OCI-M2 (cell line): Measurements from ENCODE around the gene DENND11.

Experiments
- DNase-seq: peaks from one replicate; lab custom pipeline; 2025; ENCODE audit not compliant: unreplicated experiment; lab: John Stamatoyannopoulos, UW

Gene DENND11

GRCh38 chr7:141702047-141702567 is at the start of gene DENND11:
Gene DENND11 (minus strand): TSS chr7:141702166. CDS start chr7:141702153, 13 bp downstream.
- no peak for DNase-seq

GRCh38 chr7:141748396-141748795 is 46.4 kb upstream of the DENND11 start:
- DNase-seq = no peak

GRCh38 chr7:141744131-141744530 is 42.2 kb upstream of the DENND11 start:
- no peak for DNase-seq

GRCh38 chr7:141742229-141742628 is 40.3 kb upstream of the DENND11 start:
- no peak for DNase-seq

GRCh38 chr7:141739250-141739649 is 37.3 kb upstream of the DENND11 start:
- no peak for DNase-seq

GRCh38 chr7:141738592-141739013 is 36.6 kb upstream of the DENND11 start:
- no peak for DNase-seq

- peak; percentile 95 for DNase-seq
These were observed 36.0 kb upstream of the DENND11 start, which contains the start of gene SSBP1 for GRCh38 chr7:141737836-141738591. Gene SSBP1 (plus strand): TSS chr7:141738358. CDS start chr7:141739167, 809 bp downstream.

GRCh38 chr7:141737118-141737835 is 35.3 kb upstream of the DENND11 start:
- DNase-seq = no peak

- no peak for DNase-seq
These were observed 29.6 kb upstream of the DENND11 start for GRCh38 chr7:141731476-141732149.

GRCh38 chr7:141729020-141729419 is 27.1 kb upstream of the DENND11 start:
- no peak for DNase-seq

- DNase-seq = no peak
These were observed 20.6 kb upstream of the DENND11 start for GRCh38 chr7:141722529-141722928.

GRCh38 chr7:141717450-141717849 is 15.5 kb upstream of the DENND11 start:
- no peak for DNase-seq

- no peak for DNase-seq
These were observed 14.1 kb upstream of the DENND11 start for GRCh38 chr7:141715794-141716689.

- DNase-seq = no peak
These were observed 13.1 kb upstream of the DENND11 start for GRCh38 chr7:141715018-141715417.

GRCh38 chr7:141714571-141714970 is 12.6 kb upstream of the DENND11 start:
- DNase-seq = no peak

- DNase-seq = no peak
These were observed 11.9 kb upstream of the DENND11 start for GRCh38 chr7:141713890-141714289.

GRCh38 chr7:141712603-141713255 is 10.8 kb upstream of the DENND11 start:
- DNase-seq = no peak

GRCh38 chr7:141710301-141710700 is 8.3 kb upstream of the DENND11 start:
- no peak for DNase-seq

GRCh38 chr7:141709749-141710148 is 7.8 kb upstream of the DENND11 start:
- no peak for DNase-seq

GRCh38 chr7:141709318-141709717 is 7.4 kb upstream of the DENND11 start:
- no peak for DNase-seq
